ENCODE measurements around the gene EBPL.
"Not testable (repeated sequence)": the region's sequence is repeated elsewhere in the genome, so short reads cannot be mapped to it uniquely, and the experiment has no call there.

DNA sequence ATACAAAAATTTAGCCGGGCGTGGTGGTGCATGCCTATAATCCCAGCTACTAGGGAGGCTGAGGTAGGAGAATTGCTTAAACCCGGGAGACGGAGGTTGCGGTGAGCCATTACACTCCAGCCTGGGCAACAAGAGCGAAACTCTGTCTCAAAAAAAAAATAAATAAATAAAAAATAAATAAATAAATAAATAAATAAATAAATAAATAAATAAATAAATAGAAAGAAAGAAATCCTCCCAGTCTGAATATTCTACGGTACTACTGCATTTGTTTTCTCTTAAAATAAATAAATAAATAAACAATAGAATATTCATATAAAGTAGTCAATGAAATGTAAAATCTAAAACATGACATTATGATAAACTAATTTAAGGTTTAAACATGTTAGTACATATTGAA lies 13.0 kb upstream of the EBPL start:
- TF ChIP-seq, protein P1, sequence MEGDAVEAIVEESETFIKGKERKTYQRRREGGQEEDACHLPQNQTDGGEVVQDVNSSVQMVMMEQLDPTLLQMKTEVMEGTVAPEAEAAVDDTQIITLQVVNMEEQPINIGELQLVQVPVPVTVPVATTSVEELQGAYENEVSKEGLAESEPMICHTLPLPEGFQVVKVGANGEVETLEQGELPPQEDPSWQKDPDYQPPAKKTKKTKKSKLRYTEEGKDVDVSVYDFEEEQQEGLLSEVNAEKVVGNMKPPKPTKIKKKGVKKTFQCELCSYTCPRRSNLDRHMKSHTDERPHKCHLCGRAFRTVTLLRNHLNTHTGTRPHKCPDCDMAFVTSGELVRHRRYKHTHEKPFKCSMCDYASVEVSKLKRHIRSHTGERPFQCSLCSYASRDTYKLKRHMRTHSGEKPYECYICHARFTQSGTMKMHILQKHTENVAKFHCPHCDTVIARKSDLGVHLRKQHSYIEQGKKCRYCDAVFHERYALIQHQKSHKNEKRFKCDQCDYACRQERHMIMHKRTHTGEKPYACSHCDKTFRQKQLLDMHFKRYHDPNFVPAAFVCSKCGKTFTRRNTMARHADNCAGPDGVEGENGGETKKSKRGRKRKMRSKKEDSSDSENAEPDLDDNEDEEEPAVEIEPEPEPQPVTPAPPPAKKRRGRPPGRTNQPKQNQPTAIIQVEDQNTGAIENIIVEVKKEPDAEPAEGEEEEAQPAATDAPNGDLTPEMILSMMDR (IDR thresholded peaks at IDR 0.05): not testable (repeated sequence)
- TF ChIP-seq EZH2phosphoT487 (IDR thresholded peaks at IDR 0.05): not testable (repeated sequence)

All from neural progenitor cell (in vitro differentiated cells).